IMR-90 (cell line): Measurements from ENCODE around the gene AGBL1. TPM values are rescaled to one million over a fixed set of nuclear protein-coding genes. Genes with fewer than 3 reads are reported as not detected.

ENCODE experiments used
- ATAC-seq: fragments of 200-7000 bp; cut with Tn5 transposase; 2 replicates; pipeline ENCODE4 v1.9.1; 2020; ENCODE audit warnings: low read depth, mild to moderate bottlenecking, moderate library complexity
- BruUV-seq: library from RNA; stranded (reverse); fragments of 400-500 nt; replicated peaks from 2 replicates; lab custom pipeline; 2021; lab: Mats Ljungman, UMichigan
- CTCF ChIA-PET: fragments of 300-600 bp; formaldehyde crosslinking; extraction: SDS; loops from one replicate; lab custom pipeline; 2021; ENCODE audit warnings: antibody characterized with exemption; lab: Yijun Ruan, JAX
- POLR2A ChIA-PET: fragments of 300-600 bp; sonication (Branson Sonifier 250); formaldehyde crosslinking; loops from one replicate; lab custom pipeline; 2022; ENCODE audit warnings: antibody characterized with exemption; ENCODE audit not compliant: unreplicated experiment; lab: Charles Lee
- DNase-seq: peaks from one replicate; pipeline ENCODE4 v3.0.0; 2013
- H2AFZ ChIP-seq: replicated peaks from 2 replicates; pipeline ENCODE3; 2013; ENCODE audit warnings: low read length, mild to moderate bottlenecking; ENCODE audit not compliant: poor library complexity
- H2AK5ac ChIP-seq: 2 replicates; pipeline ENCODE4 v1.6.1; 2013; ENCODE audit warnings: low read depth, low read length, inconsistent platforms
- H2AK9ac ChIP-seq: replicated peaks from 2 replicates; pipeline ENCODE3; 2013; ENCODE audit warnings: mild to moderate bottlenecking, low read depth, low read length, moderate library complexity; ENCODE audit not compliant: poor library complexity
- H2BK120ac ChIP-seq: 2 replicates; pipeline ENCODE4 v1.6.1; 2013; ENCODE audit warnings: low read depth, low read length, inconsistent platforms
- H2BK15ac ChIP-seq: 3 replicates; pipeline ENCODE4 v1.6.1; 2013; ENCODE audit warnings: low read depth, low read length, inconsistent platforms
- H2BK20ac ChIP-seq: 2 replicates; pipeline ENCODE4 v1.6.1; 2013; ENCODE audit warnings: low read depth, mild to moderate bottlenecking, inconsistent platforms, low read length, moderate library complexity
- H2BK5ac ChIP-seq: 2 replicates; pipeline ENCODE4 v1.6.1; 2013; ENCODE audit warnings: mild to moderate bottlenecking, low read depth, low read length, inconsistent platforms; ENCODE audit not compliant: poor library complexity, severe bottlenecking
- H3K14ac ChIP-seq: replicated peaks from 2 replicates; pipeline ENCODE4 v1.6.1; 2013; ENCODE audit warnings: low read depth, low read length, inconsistent platforms
- H3K18ac ChIP-seq: 2 replicates; pipeline ENCODE4 v1.6.1; 2013; ENCODE audit warnings: low read depth, low read length, control low read depth
- H3K23ac ChIP-seq: 2 replicates; pipeline ENCODE4 v1.6.1; 2013; ENCODE audit warnings: low read depth, low read length, inconsistent platforms
- H3K27ac ChIP-seq: 2 replicates; pipeline ENCODE4 v1.5.1; 2013; ENCODE audit warnings: mild to moderate bottlenecking, control low read depth, low read length; ENCODE audit not compliant: insufficient read depth
- H3K27me3 ChIP-seq: 2 replicates; pipeline ENCODE4 v1.6.1; 2013; ENCODE audit warnings: low read length; ENCODE audit not compliant: control insufficient read depth, insufficient read depth
- H3K36me3 ChIP-seq: 2 replicates; pipeline ENCODE4 v1.6.1; 2013; ENCODE audit warnings: low read length, mixed read lengths; ENCODE audit not compliant: control insufficient read depth, insufficient read depth
- H3K4ac ChIP-seq: 2 replicates; pipeline ENCODE4 v1.6.1; 2013; ENCODE audit warnings: low read depth, low read length, inconsistent platforms
- H3K4me1 ChIP-seq: 2 replicates; pipeline ENCODE4 v1.6.1; 2013; ENCODE audit warnings: low read length, mixed read lengths; ENCODE audit not compliant: control insufficient read depth, insufficient read depth
- H3K4me2 ChIP-seq: 2 replicates; pipeline ENCODE4 v1.6.1; 2013; ENCODE audit warnings: low read depth, mild to moderate bottlenecking, control low read depth, low read length, moderate library complexity
- H3K4me3 ChIP-seq: 2 replicates; pipeline ENCODE4 v1.5.1; 2013; ENCODE audit warnings: low read depth, mild to moderate bottlenecking, control low read depth, low read length, moderate library complexity; ENCODE audit not compliant: insufficient read depth
- H3K56ac ChIP-seq: 2 replicates; pipeline ENCODE4 v1.6.1; 2013; ENCODE audit warnings: low read length, inconsistent platforms; ENCODE audit not compliant: insufficient read depth; ENCODE audit errors: extremely low read depth
- H3K79me1 ChIP-seq, 2 experiments: 2 replicates each; pipeline ENCODE4 v1.6.1; 2013; ENCODE audit warnings: low read length in 2 of 2, inconsistent platforms in 1 of 2, low read depth in 1 of 2
- H3K9ac ChIP-seq: 2 replicates; pipeline ENCODE4 v1.6.1; 2013; ENCODE audit warnings: low read depth, low read length, control low read depth
- H3K9me1 ChIP-seq: 2 replicates; pipeline ENCODE4 v1.6.1; 2013; ENCODE audit warnings: low read length, inconsistent platforms; ENCODE audit not compliant: insufficient read depth
- H3K9me3 ChIP-seq: 2 replicates; pipeline ENCODE4 v1.6.1; 2013; ENCODE audit warnings: low read length; ENCODE audit not compliant: control insufficient read depth, insufficient read depth
- H4K20me1 ChIP-seq: 2 replicates; pipeline ENCODE4 v1.6.1; 2013; ENCODE audit warnings: low read length, inconsistent platforms; ENCODE audit not compliant: insufficient read depth
- H4K5ac ChIP-seq: 2 replicates; pipeline ENCODE4 v1.6.1; 2013; ENCODE audit warnings: mild to moderate bottlenecking, low read depth, low read length, control low read depth
- H4K8ac ChIP-seq, 2 experiments: 2 replicates each; pipeline ENCODE4 v1.6.1; 2013; ENCODE audit warnings: low read depth in 2 of 2, low read length in 2 of 2, control low read depth in 1 of 2, inconsistent platforms in 1 of 2
- H4K91ac ChIP-seq: 2 replicates; pipeline ENCODE4 v1.6.1; 2013; ENCODE audit warnings: low read depth, low read length, inconsistent platforms; ENCODE audit not compliant: insufficient read depth
- BHLHE40 ChIP-seq: fragments of 150-350 bp; IDR thresholded peaks from 2 replicates; pipeline ENCODE4 v1.6.1; 2016; ENCODE audit warnings: mild to moderate bottlenecking, low read depth, low read length
- CHD1 ChIP-seq: IDR thresholded peaks from 2 replicates; pipeline ENCODE4 v1.6.1; 2012; ENCODE audit warnings: low read depth, low read length, improper control_type of control experiment
- FOS ChIP-seq: fragments of 150-350 bp; IDR thresholded peaks from 2 replicates; pipeline ENCODE4 v1.6.1; 2016; ENCODE audit warnings: low read depth, low read length
- MAFK ChIP-seq: IDR thresholded peaks from 2 replicates; pipeline ENCODE4 v1.6.1; 2012; ENCODE audit warnings: low read depth, low read length, improper control_type of control experiment
- MXI1 ChIP-seq: IDR thresholded peaks from 2 replicates; pipeline ENCODE4 v1.6.1; 2012; ENCODE audit warnings: low read depth, mild to moderate bottlenecking, low read length, moderate library complexity, borderline replicate concordance
- POLR2A ChIP-seq: IDR thresholded peaks from 2 replicates; pipeline ENCODE4 v1.6.1; 2012; ENCODE audit warnings: mild to moderate bottlenecking, low read depth, low read length
- RAD21 ChIP-seq: IDR thresholded peaks from 2 replicates; pipeline ENCODE4 v1.6.1; 2012; ENCODE audit warnings: low read length, improper control_type of control experiment
- RFX5 ChIP-seq: IDR thresholded peaks from 2 replicates; pipeline ENCODE4 v1.8.0; 2012; ENCODE audit warnings: low read depth, mild to moderate bottlenecking, low read length, moderate library complexity
- SMC3 ChIP-seq: fragments of 150-350 bp; IDR thresholded peaks from 2 replicates; pipeline ENCODE4 v1.6.1; 2016; ENCODE audit warnings: low read depth, mild to moderate bottlenecking, antibody characterized with exemption, low read length, moderate library complexity
- WGBS, 2 experiments: methylation state at CpG; one replicate each; pipeline versions ENCODE4 v1.1.5 to v1.1.7; 2013; ENCODE audit warnings: missing lambda C conversion rate in 2 of 2; ENCODE audit not compliant: insufficient read length in 1 of 2; ENCODE audit errors: extremely low coverage in 2 of 2; 5-methylcytosine and 5-hydroxymethylcytosine counted together
- dilution Hi-C: fragments of 300-500 bp; cut with HindIII; formaldehyde crosslinking; loops from one replicate; pipeline ENCODE4 v1.14.3; 2018; ENCODE audit warnings: low sequenced_read_pairs; ENCODE audit not compliant: unreplicated experiment
- in situ Hi-C: fragments of 300-500 bp; cut with MboI; formaldehyde crosslinking; loops from 3 replicates; pipeline ENCODE4 v1.14.3; 2019; ENCODE audit warnings: low sequenced_read_pairs, inconsistent platforms, mixed read lengths
- intact Hi-C: fragments of 100-400 bp; cut with micrococcal nuclease; formaldehyde crosslinking; loops from 2 replicates; pipeline ENCODE4 v1.10.0; 2022
- polyA plus RNA-seq, 3 experiments: library from polyadenylated mRNA; depleted of rRNA; stranded (reverse); fragments of >200 nt; gene quantifications; 2 replicates each; pipeline ENCODE4 v1.2.3, GENCODE V29; 2012; ENCODE audit warnings: low replicate concordance in 1 of 3
- total RNA-seq: library from RNA; depleted of rRNA; stranded (reverse); fragments of >200 nt; gene quantifications from 2 replicates; pipeline ENCODE4 v1.2.3, GENCODE V29; 2012
- TF ChIP-seq, protein P1 (sequence below): conservative IDR thresholded peaks from 2 replicates; pipeline ENCODE4 v1.5.1; 2012; ENCODE audit warnings: mild to moderate bottlenecking, low read depth, low read length, improper control_type of control experiment
- TF ChIP-seq, protein P2 (sequence below): fragments of 150-350 bp; IDR thresholded peaks from 2 replicates; pipeline ENCODE4 v1.6.1; 2016; ENCODE audit warnings: low read depth, mild to moderate bottlenecking, low read length, moderate library complexity, borderline replicate concordance

Gene AGBL1
- total and polyA plus RNA-seq, 2 of the 4 experiments (the other 2 are of a cell fraction): not detected

DNA sequence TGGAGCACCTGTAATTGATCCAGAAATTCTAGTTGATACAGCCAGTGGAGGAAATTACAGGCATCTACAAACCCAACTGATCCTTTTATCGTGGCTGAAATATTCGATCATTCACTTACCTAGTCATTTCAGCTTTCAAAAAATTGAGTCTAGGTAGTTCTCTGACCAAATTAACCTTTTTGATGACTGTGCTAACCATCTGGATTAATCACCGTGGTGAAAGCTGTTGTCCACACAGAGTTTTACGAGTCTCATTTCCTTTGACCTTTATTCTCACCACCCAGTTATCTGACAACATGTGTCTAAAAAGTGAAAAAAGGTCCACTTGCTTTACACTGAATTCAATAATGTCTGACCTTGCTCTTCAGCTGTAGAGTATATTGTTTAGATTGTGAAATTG lies 354.3 kb downstream of the AGBL1 start:
- no TSS peak for BruUV-seq
- no peaks in the 10 kb centered on the region for H3K9me1 ChIP-seq
- intact Hi-C loops: no loop called here
- H2BK15ac ChIP-seq: no peak overlapping the region
- no peak overlapping the region for H2AK5ac ChIP-seq
- ChIA-PET POLR2A (no interaction called here), CTCF (no interaction called here)
- no peak for TF ChIP-seq RAD21
- no peak for TF ChIP-seq FOS
- no peak for TF ChIP-seq SMC3
- no peak for TF ChIP-seq POLR2A
- no peak for TF ChIP-seq RFX5
- no peak for TF ChIP-seq CHD1
- TF ChIP-seq, protein P1, sequence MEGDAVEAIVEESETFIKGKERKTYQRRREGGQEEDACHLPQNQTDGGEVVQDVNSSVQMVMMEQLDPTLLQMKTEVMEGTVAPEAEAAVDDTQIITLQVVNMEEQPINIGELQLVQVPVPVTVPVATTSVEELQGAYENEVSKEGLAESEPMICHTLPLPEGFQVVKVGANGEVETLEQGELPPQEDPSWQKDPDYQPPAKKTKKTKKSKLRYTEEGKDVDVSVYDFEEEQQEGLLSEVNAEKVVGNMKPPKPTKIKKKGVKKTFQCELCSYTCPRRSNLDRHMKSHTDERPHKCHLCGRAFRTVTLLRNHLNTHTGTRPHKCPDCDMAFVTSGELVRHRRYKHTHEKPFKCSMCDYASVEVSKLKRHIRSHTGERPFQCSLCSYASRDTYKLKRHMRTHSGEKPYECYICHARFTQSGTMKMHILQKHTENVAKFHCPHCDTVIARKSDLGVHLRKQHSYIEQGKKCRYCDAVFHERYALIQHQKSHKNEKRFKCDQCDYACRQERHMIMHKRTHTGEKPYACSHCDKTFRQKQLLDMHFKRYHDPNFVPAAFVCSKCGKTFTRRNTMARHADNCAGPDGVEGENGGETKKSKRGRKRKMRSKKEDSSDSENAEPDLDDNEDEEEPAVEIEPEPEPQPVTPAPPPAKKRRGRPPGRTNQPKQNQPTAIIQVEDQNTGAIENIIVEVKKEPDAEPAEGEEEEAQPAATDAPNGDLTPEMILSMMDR: no peak
- TF ChIP-seq BHLHE40: no peak
- TF ChIP-seq, protein P2, sequence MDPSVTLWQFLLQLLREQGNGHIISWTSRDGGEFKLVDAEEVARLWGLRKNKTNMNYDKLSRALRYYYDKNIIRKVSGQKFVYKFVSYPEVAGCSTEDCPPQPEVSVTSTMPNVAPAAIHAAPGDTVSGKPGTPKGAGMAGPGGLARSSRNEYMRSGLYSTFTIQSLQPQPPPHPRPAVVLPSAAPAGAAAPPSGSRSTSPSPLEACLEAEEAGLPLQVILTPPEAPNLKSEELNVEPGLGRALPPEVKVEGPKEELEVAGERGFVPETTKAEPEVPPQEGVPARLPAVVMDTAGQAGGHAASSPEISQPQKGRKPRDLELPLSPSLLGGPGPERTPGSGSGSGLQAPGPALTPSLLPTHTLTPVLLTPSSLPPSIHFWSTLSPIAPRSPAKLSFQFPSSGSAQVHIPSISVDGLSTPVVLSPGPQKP: no peak
- TF ChIP-seq MAFK: no peak
- no peak for TF ChIP-seq MXI1
- dilution Hi-C loops: no loop called here
- H2BK5ac ChIP-seq: no peak overlapping the region
- H3K56ac ChIP-seq: no peak overlapping the region
- no peak overlapping the region for H4K91ac ChIP-seq
- no peaks in the 10 kb centered on the region for H3K4me1 ChIP-seq
- H3K4me3 ChIP-seq: no peak overlapping the region
- no peak overlapping the region for H3K4me2 ChIP-seq
- no CpG with 5 or more reads among the region's 4 CpGs for WGBS, 2 experiments
- H4K5ac ChIP-seq: no peak overlapping the region
- no peak overlapping the region for H2AK9ac ChIP-seq
- in situ Hi-C loops: no loop called here
- DNase-seq: no peak
- H3K4ac ChIP-seq: no peak overlapping the region
- no peak overlapping the region for H3K27ac ChIP-seq
- no peak overlapping the region for H3K23ac ChIP-seq
- no peaks in the 10 kb centered on the region for H3K79me1 ChIP-seq
- H2BK120ac ChIP-seq: no peak overlapping the region
- no peak overlapping the region for H3K14ac ChIP-seq
- ATAC-seq: no peak
- H2BK20ac ChIP-seq: no peak overlapping the region
- no peak overlapping the region for H2AFZ ChIP-seq
- no peak overlapping the region for H3K9ac ChIP-seq
- no peak overlapping the region for H4K8ac ChIP-seq
- H3K36me3 ChIP-seq: no peaks in the 10 kb centered on the region
- H3K27me3 ChIP-seq: no peaks in the 10 kb centered on the region
- peaks cover 15% of the 10 kb centered on the region for H3K9me3 ChIP-seq
- no peak overlapping the region for H3K18ac ChIP-seq
- no peaks in the 10 kb centered on the region for H4K20me1 ChIP-seq
